ENCODE results near the gene FAM114A2. TPM values are rescaled to one million over a fixed set of nuclear protein-coding genes. Genes with fewer than 3 reads are reported as not detected.

FAM114A2 gene
- polyA plus RNA-seq (2012; rRNA removed), result 9.0 and 11.9 TPM in 2 replicates
- polyA plus RNA-seq (2012; cell fraction: cytosol; rRNA removed), result 12.0 and 12.6 TPM in 2 replicates
- polyA plus RNA-seq (2012; cell fraction: nucleus; rRNA removed), result 6.8 and 12.7 TPM in 2 replicates

DNA sequence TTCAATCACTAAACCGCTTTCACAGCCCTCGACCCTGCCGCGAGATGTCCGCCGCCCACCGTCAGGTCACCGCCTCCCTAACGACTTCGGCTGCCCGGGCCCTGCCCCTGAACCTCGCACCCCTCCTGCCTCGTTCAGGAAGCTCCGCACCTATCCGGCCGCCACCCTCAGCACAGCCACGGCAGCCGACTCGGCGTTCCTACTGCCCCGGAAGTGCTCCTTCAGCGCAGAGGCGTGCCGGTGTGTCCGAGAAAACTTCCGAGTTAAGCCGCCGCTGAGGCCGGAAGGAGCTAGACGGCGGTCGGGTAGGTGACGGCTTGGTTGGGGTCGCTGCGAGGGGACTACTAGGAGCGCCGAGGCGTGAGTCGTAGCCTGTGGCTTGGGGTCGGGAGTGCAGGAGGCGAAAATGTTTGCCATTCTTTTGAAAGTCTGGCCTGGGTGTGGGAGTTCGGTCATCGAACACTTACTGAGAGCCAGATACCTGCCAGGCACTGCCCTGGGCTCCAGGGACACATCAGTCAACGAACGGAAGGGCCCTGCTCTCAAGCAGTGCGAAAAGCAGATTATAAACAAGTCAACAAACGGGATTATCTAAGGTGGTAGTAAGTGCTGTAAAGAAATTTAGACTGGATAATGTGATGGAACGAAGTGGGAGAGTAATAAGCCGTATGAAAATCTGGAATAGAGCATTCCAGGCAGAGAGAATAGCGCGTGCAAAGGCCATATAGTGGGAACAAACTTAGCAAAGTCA, at the start of gene FAM114A2, which contains the start of gene MFAP3:
TSS of gene FAM114A2 (minus strand) at position 204 of the 751 bp plus-strand sequence. CDS start 3,957 bp downstream, outside the sequence.
TSS of gene MFAP3 (plus strand) at position 261 of the 751 bp plus-strand sequence. CDS start 10,756 bp downstream, outside the sequence.
- CTCF ChIA-PET, result interaction anchor here (1.1 to 2.0 kb wide), 3 partner anchors 34 to 65 kb away, joined by 3 to 10 read pairs (median 3); no protein-coding TSS in a partner anchor
- Histone ChIP-seq H4K20me1 (ENCODE audit: insufficient read depth) (no peaks in the 10 kb centered on the region), H3K27me3 (ENCODE audit: insufficient read depth) (no peaks in the 10 kb centered on the region), H2AFZ (ENCODE audit: low read depth) (peak within 1 kb of the TSS; percentile 97), H3K4me2 (peak within 1 kb of the TSS; percentile 80), H3F3A (replicated peaks; ENCODE audit: insufficient read depth) (no peaks in the 10 kb centered on the region), H3K4me3 (ENCODE audit: low read depth in 2 of 2, low read length in 1 of 2) (peak within 1 kb of the TSS; percentile 97 to 99), H3K27ac (ENCODE audit: low read depth in 2 of 2, low read length in 1 of 2) (peak within 1 kb of the TSS; percentile 73 to 91; a peak in 3 of 4 replicates), H3K9ac (peak within 1 kb of the TSS; percentile 66), H3K4me1 (ENCODE audit: control insufficient read depth in 1 of 2, insufficient read depth in 2 of 2, low read depth in 1 of 2, low read length in 1 of 2) (peaks cover 0 to 8% of the 10 kb centered on the region in 2 experiments; a peak in 2 of 4 replicates), H3K36me3 (replicated peaks in 1 of 2; ENCODE audit: control insufficient read depth in 1 of 2, insufficient read depth in 2 of 2, low read length in 1 of 2) (peaks cover 5 to 23% of the 10 kb centered on the region in 2 experiments), H3K9me2 (no peaks in the 10 kb centered on the region), H3K79me2 (ENCODE audit: insufficient read depth) (peaks cover 68% of the 10 kb centered on the region), H3K9me3 (no peaks in the 10 kb centered on the region)
- peak; percentile 89 for DNase-seq
- under 1% methylated on average over 46 of the region's 51 CpGs for WGBS (ENCODE audit: low lambda C conversion rate)
- POLR2A ChIA-PET, result interaction anchor here (0.7 to 1.1 kb wide), 4 partner anchors 11 to 153 kb away, joined by 3 to 5 read pairs (median 4); partner anchors contain the start of gene GALNT10
- TF ChIP-seq SIN3A (IDR thresholded peaks at IDR 0.05; ENCODE audit: borderline replicate concordance, low read depth, low read length), result peak; percentile 90; the same call in 1 of the 2 replicates
- TF ChIP-seq, protein P1, sequence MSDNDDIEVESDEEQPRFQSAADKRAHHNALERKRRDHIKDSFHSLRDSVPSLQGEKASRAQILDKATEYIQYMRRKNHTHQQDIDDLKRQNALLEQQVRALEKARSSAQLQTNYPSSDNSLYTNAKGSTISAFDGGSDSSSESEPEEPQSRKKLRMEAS (IDR thresholded peaks at IDR 0.05; ENCODE audit: low read depth), result peak; percentile 91
- TF ChIP-seq, protein P2, sequence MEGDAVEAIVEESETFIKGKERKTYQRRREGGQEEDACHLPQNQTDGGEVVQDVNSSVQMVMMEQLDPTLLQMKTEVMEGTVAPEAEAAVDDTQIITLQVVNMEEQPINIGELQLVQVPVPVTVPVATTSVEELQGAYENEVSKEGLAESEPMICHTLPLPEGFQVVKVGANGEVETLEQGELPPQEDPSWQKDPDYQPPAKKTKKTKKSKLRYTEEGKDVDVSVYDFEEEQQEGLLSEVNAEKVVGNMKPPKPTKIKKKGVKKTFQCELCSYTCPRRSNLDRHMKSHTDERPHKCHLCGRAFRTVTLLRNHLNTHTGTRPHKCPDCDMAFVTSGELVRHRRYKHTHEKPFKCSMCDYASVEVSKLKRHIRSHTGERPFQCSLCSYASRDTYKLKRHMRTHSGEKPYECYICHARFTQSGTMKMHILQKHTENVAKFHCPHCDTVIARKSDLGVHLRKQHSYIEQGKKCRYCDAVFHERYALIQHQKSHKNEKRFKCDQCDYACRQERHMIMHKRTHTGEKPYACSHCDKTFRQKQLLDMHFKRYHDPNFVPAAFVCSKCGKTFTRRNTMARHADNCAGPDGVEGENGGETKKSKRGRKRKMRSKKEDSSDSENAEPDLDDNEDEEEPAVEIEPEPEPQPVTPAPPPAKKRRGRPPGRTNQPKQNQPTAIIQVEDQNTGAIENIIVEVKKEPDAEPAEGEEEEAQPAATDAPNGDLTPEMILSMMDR (IDR thresholded peaks at IDR 0.05), result no peak
- no peak for TF ChIP-seq NRF1 (IDR thresholded peaks at IDR 0.05; ENCODE audit: low read depth, low read length)
- no peak for TF ChIP-seq MEF2A (IDR thresholded peaks at IDR 0.05; ENCODE audit: borderline replicate concordance, low read depth)
- no peak for TF ChIP-seq RAD21 (IDR thresholded peaks at IDR 0.05; ENCODE audit: low read length)
- no peak for TF ChIP-seq FOXM1 (IDR thresholded peaks at IDR 0.05; ENCODE audit: low read depth)
- no peak for TF ChIP-seq SMC3 (IDR thresholded peaks at IDR 0.05; ENCODE audit: low read depth, low read length)
- peak; percentile 86 for TF ChIP-seq CHD2 (IDR thresholded peaks at IDR 0.05; ENCODE audit: low read length, partially characterized antibody)
- TF ChIP-seq JUND (IDR thresholded peaks at IDR 0.05), result no peak
- TF ChIP-seq FOXJ3 (CRISPR knock-in tag; IDR thresholded peaks at IDR 0.05), result no peak; the same call in 1 of the 2 replicates
- TF ChIP-seq POLR2AphosphoS5 (IDR thresholded peaks at IDR 0.05; ENCODE audit: low read depth, low read length), result peak; percentile 97
- TF ChIP-seq, protein P3, sequence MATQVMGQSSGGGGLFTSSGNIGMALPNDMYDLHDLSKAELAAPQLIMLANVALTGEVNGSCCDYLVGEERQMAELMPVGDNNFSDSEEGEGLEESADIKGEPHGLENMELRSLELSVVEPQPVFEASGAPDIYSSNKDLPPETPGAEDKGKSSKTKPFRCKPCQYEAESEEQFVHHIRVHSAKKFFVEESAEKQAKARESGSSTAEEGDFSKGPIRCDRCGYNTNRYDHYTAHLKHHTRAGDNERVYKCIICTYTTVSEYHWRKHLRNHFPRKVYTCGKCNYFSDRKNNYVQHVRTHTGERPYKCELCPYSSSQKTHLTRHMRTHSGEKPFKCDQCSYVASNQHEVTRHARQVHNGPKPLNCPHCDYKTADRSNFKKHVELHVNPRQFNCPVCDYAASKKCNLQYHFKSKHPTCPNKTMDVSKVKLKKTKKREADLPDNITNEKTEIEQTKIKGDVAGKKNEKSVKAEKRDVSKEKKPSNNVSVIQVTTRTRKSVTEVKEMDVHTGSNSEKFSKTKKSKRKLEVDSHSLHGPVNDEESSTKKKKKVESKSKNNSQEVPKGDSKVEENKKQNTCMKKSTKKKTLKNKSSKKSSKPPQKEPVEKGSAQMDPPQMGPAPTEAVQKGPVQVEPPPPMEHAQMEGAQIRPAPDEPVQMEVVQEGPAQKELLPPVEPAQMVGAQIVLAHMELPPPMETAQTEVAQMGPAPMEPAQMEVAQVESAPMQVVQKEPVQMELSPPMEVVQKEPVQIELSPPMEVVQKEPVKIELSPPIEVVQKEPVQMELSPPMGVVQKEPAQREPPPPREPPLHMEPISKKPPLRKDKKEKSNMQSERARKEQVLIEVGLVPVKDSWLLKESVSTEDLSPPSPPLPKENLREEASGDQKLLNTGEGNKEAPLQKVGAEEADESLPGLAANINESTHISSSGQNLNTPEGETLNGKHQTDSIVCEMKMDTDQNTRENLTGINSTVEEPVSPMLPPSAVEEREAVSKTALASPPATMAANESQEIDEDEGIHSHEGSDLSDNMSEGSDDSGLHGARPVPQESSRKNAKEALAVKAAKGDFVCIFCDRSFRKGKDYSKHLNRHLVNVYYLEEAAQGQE (IDR thresholded peaks at IDR 0.05; ENCODE audit: low read depth, low read length), result peak; percentile 59; the same call in 1 of the 2 replicates
- TF ChIP-seq MXI1 (IDR thresholded peaks at IDR 0.05; ENCODE audit: low read depth, low read length), result peak; percentile 90
- TF ChIP-seq TAF1 (IDR thresholded peaks at IDR 0.05; ENCODE audit: borderline replicate concordance, low read depth, low read length), result peak; percentile 76
- peak; percentile 92 for TF ChIP-seq ELF1 (IDR thresholded peaks at IDR 0.05)
- TF ChIP-seq EP300 (IDR thresholded peaks at IDR 0.05; ENCODE audit: borderline replicate concordance in 1 of 2, low read depth in 1 of 2, low read length in 1 of 2), result no peak; a peak in 1 of 4 replicates
- TF ChIP-seq, protein P4, sequence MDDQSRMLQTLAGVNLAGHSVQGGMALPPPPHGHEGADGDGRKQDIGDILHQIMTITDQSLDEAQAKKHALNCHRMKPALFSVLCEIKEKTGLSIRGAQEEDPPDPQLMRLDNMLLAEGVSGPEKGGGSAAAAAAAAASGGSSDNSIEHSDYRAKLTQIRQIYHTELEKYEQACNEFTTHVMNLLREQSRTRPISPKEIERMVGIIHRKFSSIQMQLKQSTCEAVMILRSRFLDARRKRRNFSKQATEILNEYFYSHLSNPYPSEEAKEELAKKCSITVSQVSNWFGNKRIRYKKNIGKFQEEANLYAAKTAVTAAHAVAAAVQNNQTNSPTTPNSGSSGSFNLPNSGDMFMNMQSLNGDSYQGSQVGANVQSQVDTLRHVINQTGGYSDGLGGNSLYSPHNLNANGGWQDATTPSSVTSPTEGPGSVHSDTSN (IDR thresholded peaks at IDR 0.05), result no peak
- peak; percentile 68 for TF ChIP-seq YY1 (IDR thresholded peaks at IDR 0.05; ENCODE audit: low read depth)
- peak; percentile 14; the same call in 1 of the 2 replicates for TF ChIP-seq TCF12 (IDR thresholded peaks at IDR 0.05)
- peak; percentile 99 for TF ChIP-seq GABPA (IDR thresholded peaks at IDR 0.05; ENCODE audit: low read depth)
- TF ChIP-seq NFIC (IDR thresholded peaks at IDR 0.05; ENCODE audit: borderline replicate concordance), result no peak
- TF ChIP-seq, protein P5, sequence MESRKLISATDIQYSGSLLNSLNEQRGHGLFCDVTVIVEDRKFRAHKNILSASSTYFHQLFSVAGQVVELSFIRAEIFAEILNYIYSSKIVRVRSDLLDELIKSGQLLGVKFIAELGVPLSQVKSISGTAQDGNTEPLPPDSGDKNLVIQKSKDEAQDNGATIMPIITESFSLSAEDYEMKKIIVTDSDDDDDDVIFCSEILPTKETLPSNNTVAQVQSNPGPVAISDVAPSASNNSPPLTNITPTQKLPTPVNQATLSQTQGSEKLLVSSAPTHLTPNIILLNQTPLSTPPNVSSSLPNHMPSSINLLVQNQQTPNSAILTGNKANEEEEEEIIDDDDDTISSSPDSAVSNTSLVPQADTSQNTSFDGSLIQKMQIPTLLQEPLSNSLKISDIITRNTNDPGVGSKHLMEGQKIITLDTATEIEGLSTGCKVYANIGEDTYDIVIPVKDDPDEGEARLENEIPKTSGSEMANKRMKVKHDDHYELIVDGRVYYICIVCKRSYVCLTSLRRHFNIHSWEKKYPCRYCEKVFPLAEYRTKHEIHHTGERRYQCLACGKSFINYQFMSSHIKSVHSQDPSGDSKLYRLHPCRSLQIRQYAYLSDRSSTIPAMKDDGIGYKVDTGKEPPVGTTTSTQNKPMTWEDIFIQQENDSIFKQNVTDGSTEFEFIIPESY (IDR thresholded peaks at IDR 0.05; ENCODE audit: borderline replicate concordance, low read depth), result no peak
- no peak for TF ChIP-seq TEAD4 (IDR thresholded peaks at IDR 0.05; ENCODE audit: borderline replicate concordance, insufficient read depth)
- 0 out of 2 replicates have a peak, but pooled peaks have one; percentile 20 for TF ChIP-seq RCOR1 (IDR thresholded peaks at IDR 0.05; ENCODE audit: low read length)

Data from SK-N-SH (cell line).